ENCODE results near the gene RAD21L1. TPM values are rescaled to one million over a fixed set of nuclear protein-coding genes. Genes with fewer than 3 reads are reported as not detected.

The RAD21L1 gene
- total and polyA plus RNA-seq, 10 donors: not detected

DNA sequence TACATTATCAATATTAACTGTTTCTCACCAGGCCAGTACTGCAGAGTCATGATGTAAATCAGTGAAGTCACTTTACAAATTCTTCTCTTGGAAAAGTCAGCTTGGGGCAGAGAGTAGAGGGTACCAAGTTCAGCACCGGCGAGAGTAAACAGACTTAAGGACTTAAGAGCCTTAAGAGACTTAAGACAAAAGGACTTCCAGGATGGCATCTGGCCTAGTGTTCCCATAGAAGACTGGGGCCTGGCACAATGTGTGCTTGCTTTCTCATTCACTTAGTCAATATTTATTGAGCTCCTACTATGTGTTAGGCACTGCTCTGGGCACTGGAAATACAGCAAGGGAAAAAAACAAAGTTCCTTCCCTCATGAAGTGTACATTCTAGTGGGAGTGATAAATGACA is 38.9 kb downstream of the RAD21L1 start:
- H3K27me3 ChIP-seq (replicated peaks in 1 of 7): peaks cover 0 to 31% (median 0%) of the 10 kb centered on the region in 7 donors
- H3K4me3 ChIP-seq: no peak overlapping the region
- 71 to 89% (median 87%) methylated on average over 2 of the region's 2 CpGs for WGBS, 5 donors
- DNase-seq: no peak
- no peak overlapping the region for H3K27ac ChIP-seq
- peaks cover 0 to 27% (median 18%) of the 10 kb centered on the region in 6 donors for H3K4me1 ChIP-seq
- intact Hi-C loops (cut with DNase I; ENCODE audit: low total_unique reads): no loop called here
- H3K36me3 ChIP-seq: no peaks in the 10 kb centered on the region
- TF ChIP-seq, protein P1, sequence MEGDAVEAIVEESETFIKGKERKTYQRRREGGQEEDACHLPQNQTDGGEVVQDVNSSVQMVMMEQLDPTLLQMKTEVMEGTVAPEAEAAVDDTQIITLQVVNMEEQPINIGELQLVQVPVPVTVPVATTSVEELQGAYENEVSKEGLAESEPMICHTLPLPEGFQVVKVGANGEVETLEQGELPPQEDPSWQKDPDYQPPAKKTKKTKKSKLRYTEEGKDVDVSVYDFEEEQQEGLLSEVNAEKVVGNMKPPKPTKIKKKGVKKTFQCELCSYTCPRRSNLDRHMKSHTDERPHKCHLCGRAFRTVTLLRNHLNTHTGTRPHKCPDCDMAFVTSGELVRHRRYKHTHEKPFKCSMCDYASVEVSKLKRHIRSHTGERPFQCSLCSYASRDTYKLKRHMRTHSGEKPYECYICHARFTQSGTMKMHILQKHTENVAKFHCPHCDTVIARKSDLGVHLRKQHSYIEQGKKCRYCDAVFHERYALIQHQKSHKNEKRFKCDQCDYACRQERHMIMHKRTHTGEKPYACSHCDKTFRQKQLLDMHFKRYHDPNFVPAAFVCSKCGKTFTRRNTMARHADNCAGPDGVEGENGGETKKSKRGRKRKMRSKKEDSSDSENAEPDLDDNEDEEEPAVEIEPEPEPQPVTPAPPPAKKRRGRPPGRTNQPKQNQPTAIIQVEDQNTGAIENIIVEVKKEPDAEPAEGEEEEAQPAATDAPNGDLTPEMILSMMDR (IDR thresholded peaks at IDR 0.05 in 8 of 11, conservative IDR thresholded peaks at IDR 0.05 in 3 of 11): no peak
- TF ChIP-seq POLR2A (IDR thresholded peaks at IDR 0.05) (no peak), POLR2AphosphoS5 (IDR thresholded peaks at IDR 0.05) (no peak)
- peaks cover 0 to 8% (median 0%) of the 10 kb centered on the region in 8 donors for H3K9me3 ChIP-seq

DNA sequence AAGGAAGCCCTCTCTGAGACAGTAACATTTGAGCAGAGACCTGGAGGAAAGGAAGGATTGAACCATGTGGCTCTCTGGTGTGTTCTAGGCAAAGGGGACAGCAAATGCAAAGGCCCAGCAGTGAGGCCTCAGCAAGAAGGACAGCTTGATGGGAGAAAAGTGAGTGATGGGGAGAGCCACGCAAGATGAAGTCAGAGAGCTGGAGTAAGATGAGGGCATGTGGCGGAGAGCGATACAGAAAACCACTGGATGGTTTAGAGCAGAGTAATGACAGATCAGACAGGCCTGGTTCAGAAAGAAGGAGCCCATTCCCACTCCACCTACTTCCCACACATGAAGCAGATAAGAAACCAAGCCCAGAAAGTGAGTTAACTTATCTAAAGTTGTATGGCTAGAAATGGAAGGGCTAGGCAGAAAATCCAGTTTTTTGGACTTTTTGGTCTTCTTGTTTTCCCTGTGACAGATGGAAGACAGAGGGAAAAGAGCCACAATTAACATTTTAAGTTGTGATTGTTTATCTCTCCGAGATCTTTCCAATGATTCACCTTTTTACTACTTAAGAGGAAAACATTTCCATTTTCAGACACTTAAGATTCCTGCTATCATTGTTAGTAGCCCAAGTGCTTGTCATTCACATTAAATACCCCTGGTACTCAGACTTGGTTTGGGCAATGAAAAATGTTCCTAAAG is 39.5 kb downstream of the RAD21L1 start:
- peaks cover 0 to 8% (median 0%) of the 10 kb centered on the region in 8 donors for H3K9me3 ChIP-seq
- DNase-seq: no peak
- intact Hi-C loops (cut with DNase I; ENCODE audit: low total_unique reads): no loop called here
- peaks cover 0 to 27% (median 18%) of the 10 kb centered on the region in 6 donors for H3K4me1 ChIP-seq
- peak overlapping the region in 4 of 8 donors; percentile 28 to 70 (median 59) for H3K27ac ChIP-seq
- H3K36me3 ChIP-seq: no peaks in the 10 kb centered on the region
- WGBS, 5 donors: 87 to 96% (median 95%) methylated on average over 4 of the region's 4 CpGs
- TF ChIP-seq, protein P1 (IDR thresholded peaks at IDR 0.05 in 8 of 11, conservative IDR thresholded peaks at IDR 0.05 in 3 of 11): no peak
- no peak for TF ChIP-seq POLR2AphosphoS5 (IDR thresholded peaks at IDR 0.05)
- TF ChIP-seq POLR2A (IDR thresholded peaks at IDR 0.05): no peak
- H3K27me3 ChIP-seq (replicated peaks in 1 of 7): peaks cover 0 to 30% (median 0%) of the 10 kb centered on the region in 7 donors
- peak overlapping the region in 6 of 8 donors; percentile 66 to 93 (median 72) for H3K4me3 ChIP-seq

DNA sequence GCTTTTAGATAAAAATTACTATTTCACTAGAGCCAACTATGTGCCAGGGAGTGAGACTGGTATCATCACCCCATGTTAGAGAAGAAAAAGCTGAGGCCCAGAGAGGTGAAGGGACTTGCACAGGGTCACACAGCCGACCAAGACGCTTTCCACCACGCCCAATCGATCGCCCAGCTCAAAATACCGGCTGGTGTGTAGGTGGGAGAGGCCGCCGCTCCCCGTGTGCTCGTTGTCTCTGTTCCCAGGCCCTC is 40.0 kb downstream of the RAD21L1 start:
- Histone ChIP-seq H3K4me1 (peaks cover 0 to 27% (median 18%) of the 10 kb centered on the region in 6 donors), H3K27ac (peak overlapping the region in 4 of 8 donors; percentile 28 to 70 (median 59)), H3K9me3 (peaks cover 0 to 8% (median 0%) of the 10 kb centered on the region in 8 donors), H3K27me3 (replicated peaks in 1 of 7) (peaks cover 0 to 25% (median 0%) of the 10 kb centered on the region in 7 donors), H3K36me3 (no peaks in the 10 kb centered on the region), H3K4me3 (peak overlapping the region; percentile 61 to 93 (median 72))
- DNase-seq: no peak
- intact Hi-C loops (cut with DNase I; ENCODE audit: low total_unique reads): no loop called here
- no peak for TF ChIP-seq POLR2AphosphoS5 (IDR thresholded peaks at IDR 0.05)
- TF ChIP-seq, protein P1 (IDR thresholded peaks at IDR 0.05 in 8 of 11, conservative IDR thresholded peaks at IDR 0.05 in 3 of 11): no peak
- TF ChIP-seq POLR2A (IDR thresholded peaks at IDR 0.05): no peak
- 5 to 15% (median 10%) methylated on average over 8 to 10 of the region's 10 CpGs for WGBS, 5 donors

DNA sequence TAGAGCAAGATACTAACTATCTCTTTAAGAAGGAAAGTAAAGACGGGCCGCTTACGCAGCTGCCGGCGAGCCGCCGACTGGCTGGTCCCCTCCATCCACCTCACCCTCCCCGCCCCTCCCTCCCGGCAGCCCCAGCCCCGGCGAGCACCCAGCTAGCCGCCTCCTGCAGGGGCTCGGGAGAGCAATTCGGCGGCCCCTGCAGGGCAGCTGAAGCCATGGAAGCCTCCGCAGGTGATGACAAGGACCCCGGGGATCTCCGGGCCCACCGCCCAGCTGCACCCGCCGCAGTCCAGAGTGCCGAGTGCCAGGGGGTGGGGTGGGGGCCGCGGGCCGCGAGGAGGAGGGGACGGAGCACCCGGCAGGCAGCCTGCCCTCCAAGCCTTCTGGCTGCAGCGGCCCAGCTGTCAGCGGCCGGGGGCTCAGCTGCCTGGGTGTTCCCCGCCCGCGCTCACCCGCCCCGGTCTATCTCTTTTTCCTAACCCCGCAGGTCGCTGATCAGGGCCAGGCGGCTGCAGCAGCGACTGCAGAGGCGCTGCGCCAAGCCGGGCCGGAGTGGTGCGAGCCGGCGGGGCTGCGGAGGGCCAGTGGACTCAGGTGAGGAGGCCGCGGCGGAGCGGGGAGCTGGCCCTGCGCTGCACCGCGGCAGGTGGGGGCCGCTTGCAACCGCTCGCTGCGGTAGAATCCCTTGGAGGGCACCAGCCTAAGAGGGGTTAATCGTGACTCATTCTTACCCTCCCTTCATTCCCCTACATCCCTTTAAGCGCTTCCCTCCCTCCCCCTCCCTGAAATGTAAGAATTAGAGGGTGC is 40.5 kb downstream of the RAD21L1 start, which contains the start of gene SNPH:
SNPH (plus strand) TSS at position 128 of the 807 bp plus-strand sequence. CDS start 29,946 bp downstream, outside the sequence.
- peak; percentile 92 for DNase-seq
- intact Hi-C loops (cut with DNase I; ENCODE audit: low total_unique reads): no loop called here
- Histone ChIP-seq H3K4me3 (peak within 1 kb of the TSS; percentile 61 to 93 (median 72)), H3K27me3 (replicated peaks in 1 of 7) (peaks cover 0 to 24% (median 0%) of the 10 kb centered on the region in 7 donors), H3K27ac (peak within 1 kb of the TSS in 4 of 8 donors; percentile 28 to 70 (median 59)), H3K9me3 (peaks cover 0 to 8% (median 0%) of the 10 kb centered on the region in 8 donors), H3K4me1 (peaks cover 0 to 27% (median 18%) of the 10 kb centered on the region in 6 donors), H3K36me3 (no peaks in the 10 kb centered on the region)
- 0 to 1% (median 0%) methylated on average over 13 to 61 of the region's 61 CpGs for WGBS, 5 donors
- TF ChIP-seq POLR2AphosphoS5 (IDR thresholded peaks at IDR 0.05): peak; percentile 16 to 56 (median 51)
- no peak for TF ChIP-seq POLR2A (IDR thresholded peaks at IDR 0.05)

Data from spleen (tissue), 11 donors.